ENCODE data around the gene MELK.

GRCh38 chr9:36676091-36676490, 103.4 kb downstream of the MELK start:
- no peak for TF ChIP-seq CTCF (IDR thresholded peaks at IDR 0.05 in 4 of 5, conservative IDR thresholded peaks at IDR 0.05 in 1 of 5)
- no peak for TF ChIP-seq POLR2A (IDR thresholded peaks at IDR 0.05)

All from gastrocnemius medialis (tissue), 4 donors.